ENCODE results near the gene THAP3. TPM values are rescaled to one million over a fixed set of nuclear protein-coding genes. Genes with fewer than 3 reads are reported as not detected.
A peak's percentile ranks its signal among the peaks of the same experiment; 100 is the strongest.

THAP3 gene
- total and polyA plus RNA-seq, 2 of the 8 experiments (the other 6 are each of a cell fraction or from before 2014, with no cell fraction given) = 8.2 to 15.3 TPM

DNA sequence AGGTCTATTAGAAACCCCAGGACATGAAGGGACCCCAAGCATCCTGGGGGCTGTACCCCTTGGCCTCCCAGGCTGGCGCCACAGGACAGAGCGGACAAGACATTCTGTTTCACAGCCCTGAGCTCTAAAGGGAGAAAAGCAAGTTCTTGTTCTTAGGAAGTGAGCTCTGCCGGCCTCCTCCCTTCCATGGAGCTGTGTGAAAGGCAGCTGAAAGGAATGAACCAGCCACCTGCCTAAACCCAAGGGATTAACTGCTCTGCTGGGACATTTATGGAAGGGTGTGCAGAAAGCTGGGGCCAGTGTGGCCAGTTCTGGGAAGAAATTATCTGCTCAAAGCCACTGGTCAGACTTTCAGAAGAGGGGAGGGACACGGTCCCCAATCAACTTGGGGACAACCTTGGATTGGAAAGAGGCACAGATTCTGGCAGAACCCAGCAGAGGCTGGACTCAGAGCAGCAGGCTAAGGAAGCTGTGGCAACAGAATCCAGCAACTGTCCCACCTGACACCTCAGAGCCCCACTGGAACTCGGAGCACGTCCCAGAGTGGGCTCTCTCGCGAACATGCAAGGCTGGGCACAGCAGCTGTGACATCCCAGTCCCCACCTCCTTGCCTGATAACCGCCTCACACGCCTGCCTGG is 24.1 kb upstream of the THAP3 start:
- no peak overlapping the region for H3K27ac ChIP-seq (ENCODE audit: low read depth, low read length)
- H3K4me2 ChIP-seq (ENCODE audit: insufficient read depth in 1 of 2, low read depth in 2 of 2, low read length in 2 of 2) = peak overlapping the region; percentile 91 to 94
- 0 out of 2 replicates have a peak overlapping the region, but pooled peaks have one; percentile 7 for H2BK12ac ChIP-seq (ENCODE audit: low read depth, low read length)
- H4K20me1 ChIP-seq (replicated peaks in 1 of 2; ENCODE audit: control insufficient read depth in 1 of 2, insufficient read depth in 2 of 2, low read length in 2 of 2) = peaks cover 27 to 34% of the 10 kb centered on the region in 2 experiments
- H3K9ac ChIP-seq (replicated peaks in 1 of 4; ENCODE audit: extremely low read depth in 1 of 4, low read depth in 3 of 4, low read length in 3 of 4) = peak overlapping the region in 3 of 4 experiments; percentile 29 to 79 (median 77); a peak in 6 of 7 replicates
- 38% methylated on average over 10 of the region's 10 CpGs; no CpG with 5 or more reads in 1 of the 2 experiments for WGBS, 2 experiments (ENCODE audit: extremely low coverage in 1 of 2, insufficient coverage in 1 of 2, insufficient read length in 1 of 2, insufficient replicate concordance in 2 of 2, low coverage in 1 of 2, low lambda C conversion rate in 2 of 2, missing lambda C conversion rate in 1 of 2)
- ChIA-PET POLR2A (ENCODE audit: partially characterized antibody) (interaction anchor here (5.4 to 10.8 kb wide), 4 partner anchors 10 to 46 kb away, joined by 46 to 196 read pairs (median 120); partner anchors contain the start of genes NOL9, TAS1R1, THAP3 and ZBTB48), CTCF (ENCODE audit: partially characterized antibody) (interaction anchor here (0.7 to 3.3 kb wide), 13 partner anchors 9 to 163 kb away, joined by 3 to 16 read pairs (median 3); partner anchors contain the start of genes NOL9, PHF13 and TAS1R1)
- H4K8ac ChIP-seq (ENCODE audit: extremely low read depth, insufficient read depth, low read length) = 0 out of 2 replicates have a peak overlapping the region, but pooled peaks have one; percentile 17
- H3K9me3 ChIP-seq (ENCODE audit: insufficient read depth in 2 of 2, low read depth in 1 of 2, low read length in 1 of 2) = no peaks in the 10 kb centered on the region
- no peak for FAIRE-seq
- peak in 1 of 2 experiments; percentile 52 for DNase-seq (ENCODE audit: low read depth in 1 of 2, low spot score in 2 of 2)
- no peak overlapping the region for H2AK5ac ChIP-seq (ENCODE audit: low read depth, low read length)
- peaks cover 2 to 13% (median 9%) of the 10 kb centered on the region in 4 experiments for H3K4me1 ChIP-seq (replicated peaks in 1 of 4; ENCODE audit: control insufficient read depth in 3 of 4, insufficient read depth in 4 of 4, low read length in 3 of 4)
- no peak overlapping the region for H2BK120ac ChIP-seq (replicated peaks; ENCODE audit: low read depth, low read length)
- H3K36me3 ChIP-seq (ENCODE audit: control insufficient read depth in 2 of 4, insufficient read depth in 4 of 4, low read length in 3 of 4) = peaks cover 10 to 24% (median 20%) of the 10 kb centered on the region in 4 experiments; a peak in 7 of 8 replicates
- H3K4me3 ChIP-seq (ENCODE audit: extremely low read depth in 1 of 4, insufficient read depth in 2 of 4, low read depth in 3 of 4, low read length in 4 of 4) = peak overlapping the region; percentile 75 to 92 (median 86)
- no peak overlapping the region for H2AFZ ChIP-seq (ENCODE audit: low read length)
- no peak overlapping the region for H3K4ac ChIP-seq (replicated peaks; ENCODE audit: insufficient read length, low read depth, low read length)
- H4K91ac ChIP-seq (replicated peaks; ENCODE audit: insufficient read length, low read length) = no peak overlapping the region
- H3K79me2 ChIP-seq (ENCODE audit: control insufficient read depth in 1 of 2, insufficient read depth in 2 of 2, low read length in 2 of 2) = peaks cover 22 to 55% of the 10 kb centered on the region in 2 experiments; a peak in 3 of 4 replicates
- peak overlapping the region; percentile 25; the same call in 1 of the 2 replicates for H3K18ac ChIP-seq (ENCODE audit: extremely low read depth, low read length)
- peaks cover 21% of the 10 kb centered on the region for H3K79me1 ChIP-seq (ENCODE audit: low read depth, low read length)
- H4K5ac ChIP-seq (ENCODE audit: insufficient read length, low read depth, low read length) = no peak overlapping the region
- peaks cover 18% of the 10 kb centered on the region for H3K23me2 ChIP-seq (ENCODE audit: low read depth, low read length)
- H2BK15ac ChIP-seq (ENCODE audit: low read length) = no peak overlapping the region
- H2BK5ac ChIP-seq (ENCODE audit: low read depth, low read length) = peak overlapping the region; percentile 8; the same call in 1 of the 2 replicates
- H2BK20ac ChIP-seq (ENCODE audit: low read length) = no peak overlapping the region
- no peak overlapping the region for H3K23ac ChIP-seq (ENCODE audit: insufficient read length)
- H3K14ac ChIP-seq (ENCODE audit: insufficient read length) = no peak overlapping the region
- H3K27me3 ChIP-seq (replicated peaks in 1 of 4; ENCODE audit: control insufficient read depth in 3 of 4, extremely low read depth in 1 of 4, insufficient read depth in 3 of 4, low read length in 3 of 4) = no peaks in the 10 kb centered on the region; a peak in 1 of 7 replicates
- H3K56ac ChIP-seq (replicated peaks; ENCODE audit: insufficient read length, low read depth, low read length) = no peak overlapping the region
- TF ChIP-seq FOSL1 (IDR thresholded peaks at IDR 0.05; ENCODE audit: insufficient read depth, low read depth, low read length) = no peak
- no peak for TF ChIP-seq ZNF274 (IDR thresholded peaks at IDR 0.05; ENCODE audit: borderline replicate concordance, extremely low read depth, low read length)
- TF ChIP-seq RNF2 (IDR thresholded peaks at IDR 0.05; ENCODE audit: borderline replicate concordance, low read depth, low read length, missing control alignments, poor library complexity, severe bottlenecking) = no peak
- no peak for TF ChIP-seq GTF2F1 (IDR thresholded peaks at IDR 0.05; ENCODE audit: borderline replicate concordance, low read depth, low read length)
- TF ChIP-seq EP300 (IDR thresholded peaks at IDR 0.05; ENCODE audit: borderline replicate concordance in 1 of 2, low read depth in 2 of 2, low read length in 2 of 2) = no peak
- TF ChIP-seq POLR2AphosphoS5 (IDR thresholded peaks at IDR 0.05; ENCODE audit: low read depth, low read length) = no peak; the same call in 1 of the 2 replicates
- no peak for TF ChIP-seq POU5F1 (IDR thresholded peaks at IDR 0.05; ENCODE audit: low read depth, low read length)
- TF ChIP-seq NANOG (IDR thresholded peaks at IDR 0.05; ENCODE audit: insufficient read depth, low read depth, low read length, poor library complexity, severe bottlenecking) = no peak
- no peak for TF ChIP-seq TEAD4 (IDR thresholded peaks at IDR 0.05; ENCODE audit: low read depth, low read length)
- no peak for TF ChIP-seq TAF1 (IDR thresholded peaks at IDR 0.05; ENCODE audit: low read depth, low read length)
- TF ChIP-seq ASH2L (IDR thresholded peaks at IDR 0.05; ENCODE audit: low read length) = no peak

Measured in H1 (cell line).